ENCODE data around the gene KANK3. TPM values are rescaled to one million over a fixed set of nuclear protein-coding genes. Genes with fewer than 3 reads are reported as not detected.
A peak's percentile ranks its signal among the peaks of the same experiment; 100 is the strongest.

KANK3 gene
- total and polyA plus RNA-seq, 2 donors (not counting 1 experiment from before 2014, with no cell fraction given), result 0.17 to 0.23 TPM

- Histone ChIP-seq H3K9ac (ENCODE audit: insufficient read depth, low read length) (peak overlapping the region; percentile 100), H3K79me2 (ENCODE audit: control insufficient read depth, insufficient read depth, low read length) (peaks cover 19% of the 10 kb centered on the region), H3K27me3 (ENCODE audit: control insufficient read depth, insufficient read depth, low read length) (no peaks in the 10 kb centered on the region), H3K9me3 (ENCODE audit: control insufficient read depth, insufficient read depth, low read depth, low read length) (no peaks in the 10 kb centered on the region), H4K20me1 (ENCODE audit: control insufficient read depth, extremely low read depth, insufficient read depth, low read length) (no peaks in the 10 kb centered on the region), H3K36me3 (ENCODE audit: control insufficient read depth, insufficient read depth, low read length) (no peaks in the 10 kb centered on the region), H2AFZ (ENCODE audit: low read length) (no peak overlapping the region), H3K4me1 (ENCODE audit: control insufficient read depth, extremely low read depth, insufficient read depth, low read length) (peaks cover 8% of the 10 kb centered on the region), H3K27ac (ENCODE audit: insufficient read depth, low read length) (peak overlapping the region; percentile 96), H3K4me3 (replicated peaks in 1 of 4; ENCODE audit: control extremely low read depth in 1 of 4, insufficient read depth in 1 of 4, low read depth in 3 of 4, low read length in 4 of 4) (peak overlapping the region; percentile 52 to 79 (median 65)), H3K4me2 (ENCODE audit: extremely low read depth, insufficient read depth, low read length) (no peak overlapping the region)
- peak; percentile 76 to 93 for DNase-seq (ENCODE audit: low read depth in 2 of 2)
- TF ChIP-seq CTCF (conservative IDR thresholded peaks at IDR 0.05 in 1 of 2, IDR thresholded peaks at IDR 0.05 in 1 of 2; ENCODE audit: low read depth in 1 of 2, low read length in 2 of 2), result no peak
- TF ChIP-seq EZH2 (IDR thresholded peaks at IDR 0.05; ENCODE audit: low read length, missing control alignments), result no peak
These were observed 47.5 kb upstream of the KANK3 start for GRCh38 chr19:8390617-8390981.

- H2AFZ ChIP-seq (ENCODE audit: low read length), result peak within 1 kb of the TSS; percentile 70
- peak within 1 kb of the TSS; percentile 96 for H3K27ac ChIP-seq (ENCODE audit: insufficient read depth, low read length)
- no peaks in the 10 kb centered on the region for H3K36me3 ChIP-seq (ENCODE audit: control insufficient read depth, insufficient read depth, low read length)
- H3K4me3 ChIP-seq (replicated peaks in 1 of 4; ENCODE audit: control extremely low read depth in 1 of 4, insufficient read depth in 1 of 4, low read depth in 3 of 4, low read length in 4 of 4), result peak within 1 kb of the TSS; percentile 66 to 81 (median 77)
- no peaks in the 10 kb centered on the region for H3K27me3 ChIP-seq (ENCODE audit: control insufficient read depth, insufficient read depth, low read length)
- H3K79me2 ChIP-seq (ENCODE audit: control insufficient read depth, insufficient read depth, low read length), result peaks cover 16% of the 10 kb centered on the region
- no peaks in the 10 kb centered on the region for H4K20me1 ChIP-seq (ENCODE audit: control insufficient read depth, extremely low read depth, insufficient read depth, low read length)
- DNase-seq (ENCODE audit: low read depth in 2 of 2), result peak; percentile 100
- H3K4me2 ChIP-seq (ENCODE audit: extremely low read depth, insufficient read depth, low read length), result peak within 1 kb of the TSS; percentile 82
- TF ChIP-seq CTCF (conservative IDR thresholded peaks at IDR 0.05 in 1 of 2, IDR thresholded peaks at IDR 0.05 in 1 of 2; ENCODE audit: low read depth in 1 of 2, low read length in 2 of 2) (no peak), EZH2 (IDR thresholded peaks at IDR 0.05; ENCODE audit: low read length, missing control alignments) (no peak)
- peaks cover 8% of the 10 kb centered on the region for H3K4me1 ChIP-seq (ENCODE audit: control insufficient read depth, extremely low read depth, insufficient read depth, low read length)
- H3K9ac ChIP-seq (ENCODE audit: insufficient read depth, low read length), result peak within 1 kb of the TSS; percentile 100
- H3K9me3 ChIP-seq (ENCODE audit: control insufficient read depth, insufficient read depth, low read depth, low read length), result no peaks in the 10 kb centered on the region
These were observed 47.0 kb upstream of the KANK3 start, which contains the start of gene RAB11B for GRCh38 chr19:8389891-8390616. Gene RAB11B (plus strand): TSS chr19:8390360. CDS start chr19:8390417, 57 bp downstream.

- no peaks in the 10 kb centered on the region for H4K20me1 ChIP-seq (ENCODE audit: control insufficient read depth, extremely low read depth, insufficient read depth, low read length)
- H3K4me3 ChIP-seq (replicated peaks in 1 of 4; ENCODE audit: control extremely low read depth in 1 of 4, insufficient read depth in 1 of 4, low read depth in 3 of 4, low read length in 4 of 4), result no peak overlapping the region
- no peaks in the 10 kb centered on the region for H3K9me3 ChIP-seq (ENCODE audit: control insufficient read depth, insufficient read depth, low read depth, low read length)
- H3K79me2 ChIP-seq (ENCODE audit: control insufficient read depth, insufficient read depth, low read length), result peaks cover 12% of the 10 kb centered on the region
- TF ChIP-seq EZH2 (IDR thresholded peaks at IDR 0.05; ENCODE audit: low read length, missing control alignments) (no peak), CTCF (conservative IDR thresholded peaks at IDR 0.05 in 1 of 2, IDR thresholded peaks at IDR 0.05 in 1 of 2; ENCODE audit: low read depth in 1 of 2, low read length in 2 of 2) (no peak)
- H3K9ac ChIP-seq (ENCODE audit: insufficient read depth, low read length), result no peak overlapping the region
- H3K27ac ChIP-seq (ENCODE audit: insufficient read depth, low read length), result no peak overlapping the region
- no peaks in the 10 kb centered on the region for H3K36me3 ChIP-seq (ENCODE audit: control insufficient read depth, insufficient read depth, low read length)
- no peak overlapping the region for H2AFZ ChIP-seq (ENCODE audit: low read length)
- H3K4me2 ChIP-seq (ENCODE audit: extremely low read depth, insufficient read depth, low read length), result no peak overlapping the region
- no peak for DNase-seq (ENCODE audit: low read depth in 2 of 2)
- H3K4me1 ChIP-seq (ENCODE audit: control insufficient read depth, extremely low read depth, insufficient read depth, low read length), result peaks cover 6% of the 10 kb centered on the region
- H3K27me3 ChIP-seq (ENCODE audit: control insufficient read depth, insufficient read depth, low read length), result no peaks in the 10 kb centered on the region
These were observed 45.5 kb upstream of the KANK3 start for GRCh38 chr19:8388612-8388958.

Measured in fibroblast of lung (primary cell).